K562 (cell line): ENCODE results near the gene DDX41. TPM values are rescaled to one million over a fixed set of nuclear protein-coding genes. Genes with fewer than 3 reads are reported as not detected.

Experiments used
- ATAC-seq: fragments of 200-7000 bp; cut with Tn5 transposase; 3 replicates; pipeline ENCODE4 v1.9.1; 2020; ENCODE audit warnings: moderate library complexity
- BruUV-seq: library from RNA; stranded (reverse); fragments of 400-500 nt; replicated peaks from 2 replicates; lab custom pipeline; 2021; lab: Mats Ljungman, UMichigan
- CTCF ChIA-PET: fragments of 300-600 bp; formaldehyde crosslinking; extraction: SDS; loops from one replicate; lab custom pipeline; 2021; ENCODE audit warnings: low intra/inter-chr PET ratio; lab: Yijun Ruan, JAX
- POLR2A ChIA-PET: fragments of 300-600, 350-650 bp; sonication (Branson Sonifier 250); formaldehyde crosslinking; extraction: SDS; loops from one replicate; lab custom pipeline; 2021; ENCODE audit warnings: antibody characterized with exemption, inconsistent platforms; lab: Yijun Ruan, JAX
- DNase-seq, 4 experiments: peaks; one replicate each; pipeline versions ENCODE4 v3.0.0 to v3.0.0-alpha.2; 2011 to 2018; ENCODE audit warnings: low spot score in 3 of 4, mixed read lengths in 3 of 4; ENCODE audit errors: extremely low read depth in 1 of 4
- FAIRE-seq: peaks from 2 replicates; lab custom pipeline; 2011; peaks lifted over from hg19 to GRCh38; lab: Jason Lieb, UNC
- H2AFZ ChIP-seq: 2 replicates; pipeline ENCODE4 v1.6.0; 2011; ENCODE audit warnings: low read depth, low read length, control low read depth, inconsistent platforms
- H3K27ac ChIP-seq: fragments of 200-600 bp; 3 replicates; pipeline ENCODE4 v1.8.0; 2011; ENCODE audit warnings: low read depth, mild to moderate bottlenecking, control low read depth, inconsistent platforms, low read length, moderate library complexity, mixed read lengths; ENCODE audit errors: extremely low read depth
- H3K27me3 ChIP-seq, 2 experiments: fragments of 300-600 bp in 1 of 2; 2 replicates in 1 of 2; 3 replicates in 1 of 2; pipeline versions ENCODE4 v1.6.0 to v1.8.0; 2011; ENCODE audit warnings: inconsistent platforms in 2 of 2, low read length in 2 of 2, mild to moderate bottlenecking in 1 of 2, mixed read lengths in 1 of 2, moderate library complexity in 1 of 2; ENCODE audit not compliant: control insufficient read depth in 2 of 2, insufficient read depth in 2 of 2
- H3K36me3 ChIP-seq: fragments of 300-600 bp; 3 replicates; pipeline ENCODE4 v1.8.0; 2011; ENCODE audit warnings: mild to moderate bottlenecking, low read length, inconsistent platforms; ENCODE audit not compliant: control insufficient read depth, insufficient read depth
- H3K4me1 ChIP-seq, 2 experiments: fragments of 200-600 bp in 1 of 2; replicated peaks in 1 of 2; 2 replicates in 1 of 2; 3 replicates in 1 of 2; pipeline versions ENCODE4 v1.5.1 to v1.8.0; 2011; ENCODE audit warnings: inconsistent platforms in 2 of 2, low read length in 2 of 2, mild to moderate bottlenecking in 1 of 2, mixed read lengths in 1 of 2, moderate library complexity in 1 of 2; ENCODE audit not compliant: control insufficient read depth in 2 of 2, insufficient read depth in 2 of 2
- H3K4me2 ChIP-seq: 2 replicates; pipeline ENCODE4 v1.6.1; 2011; ENCODE audit warnings: low read length, control low read depth, inconsistent platforms, mixed read lengths; ENCODE audit not compliant: insufficient read depth
- H3K4me3 ChIP-seq: fragments of 200-600 bp; sonication (generic), shearing (Covaris generic); 2 replicates; pipeline ENCODE4 v1.5.1; 2016; ENCODE audit warnings: control low read depth, inconsistent platforms
- H3K79me2 ChIP-seq: fragments of 200-600 bp; 3 replicates; pipeline ENCODE4 v1.8.0; 2011; ENCODE audit warnings: low read length, inconsistent platforms; ENCODE audit not compliant: control insufficient read depth, insufficient read depth
- H3K9ac ChIP-seq, 2 experiments: 2 replicates each; pipeline versions ENCODE4 v1.6.0 to v1.6.1; 2011; ENCODE audit warnings: low read depth in 2 of 2, low read length in 2 of 2, control low read depth in 1 of 2, inconsistent platforms in 1 of 2, mild to moderate bottlenecking in 1 of 2, mixed read lengths in 1 of 2; ENCODE audit not compliant: insufficient read depth in 1 of 2
- H3K9me1 ChIP-seq: one replicate; pipeline ENCODE4 v1.6.0; 2011; ENCODE audit warnings: inconsistent platforms, mild to moderate bottlenecking, low read length, moderate library complexity; ENCODE audit not compliant: control insufficient read depth, insufficient read depth
- H3K9me3 ChIP-seq: replicated peaks from 2 replicates; pipeline ENCODE4 v1.5.1; 2011; ENCODE audit warnings: low read depth, low read length, inconsistent platforms; ENCODE audit not compliant: control insufficient read depth, insufficient read depth
- H4K20me1 ChIP-seq: replicated peaks from 2 replicates; pipeline ENCODE4 v1.6.1; 2011; ENCODE audit warnings: low read length, inconsistent platforms, mixed read lengths; ENCODE audit not compliant: control insufficient read depth, insufficient read depth
- ETV5 ChIP-seq: sonication (generic); formaldehyde crosslinking; IDR thresholded peaks from 2 replicates; pipeline ENCODE4 v1.4.0; 2020; ENCODE audit warnings: low read depth, mild to moderate bottlenecking, missing genetic modification reagents
- FOXA3 ChIP-seq, 2 experiments: fragments of 450-650 bp in 1 of 2; sonication (generic) in 1 of 2; formaldehyde crosslinking; IDR thresholded peaks in 1 of 2; conservative IDR thresholded peaks in 1 of 2; 2 replicates each; pipeline versions ENCODE4 v1.4.0 to v1.8.0; 2020 to 2022; ENCODE audit warnings: mild to moderate bottlenecking in 2 of 2, missing genetic modification reagents in 1 of 2
- GABPB2 ChIP-seq: fragments of 250-450 bp; sonication (Bioruptor Pico); conservative IDR thresholded peaks from 2 replicates; pipeline ENCODE4 v1.5.1; 2021; ENCODE audit warnings: mild to moderate bottlenecking
- SP1 ChIP-seq: sonication (generic); formaldehyde crosslinking; IDR thresholded peaks from 2 replicates; pipeline ENCODE4 v1.8.1; 2022; ENCODE audit warnings: mild to moderate bottlenecking, missing genetic modification reagents
- TAF1 ChIP-seq: IDR thresholded peaks from 2 replicates; pipeline ENCODE4 v1.6.1; 2011; ENCODE audit warnings: mild to moderate bottlenecking, low read length, moderate library complexity; ENCODE audit not compliant: insufficient read depth, control insufficient read depth, severe bottlenecking; ENCODE audit errors: extremely low read depth
- TRIM28 ChIP-seq: fragments of 450-650 bp; IDR thresholded peaks from 2 replicates; pipeline ENCODE4 v1.6.1; 2017
- ZNF143 ChIP-seq: sonication (generic); formaldehyde crosslinking; IDR thresholded peaks from 2 replicates; pipeline ENCODE4 v1.9.0; 2022; ENCODE audit warnings: mild to moderate bottlenecking, missing genetic modification reagents
- ZNF436 ChIP-seq: fragments of 250-450, 450-650 bp; sonication (Bioruptor Pico); formaldehyde crosslinking; IDR thresholded peaks from 2 replicates; pipeline ENCODE4 v1.7.0; 2020; ENCODE audit warnings: mild to moderate bottlenecking
- WGBS: fragments of 100-300 bp; shearing (Covaris generic); methylation state at CpG from one replicate; pipeline ENCODE4 v1.1.6; 2016; ENCODE audit warnings: low coverage, mixed read lengths; ENCODE audit not compliant: insufficient coverage; ENCODE audit errors: missing lambda C conversion rate; 5-methylcytosine and 5-hydroxymethylcytosine counted together
- in situ Hi-C: fragments of 300-500 bp; cut with MboI; formaldehyde crosslinking; loops from 4 replicates; pipeline ENCODE4 v1.15.0; 2018; ENCODE audit warnings: inconsistent platforms, mixed read lengths
- intact Hi-C: fragments of 100-400 bp; cut with micrococcal nuclease; formaldehyde crosslinking; loops from 2 replicates; pipeline ENCODE4 v1.14.2; 2022
- polyA plus RNA-seq, 8 experiments: library from polyadenylated mRNA; depleted of rRNA in 4 of 8; stranded (reverse) in 5 of 8; unstranded in 3 of 8; fragments of >200 nt; fragmentation: Nextera tagmentation in 2 of 8; fragmentation: Illumina TruSeq in 1 of 8; extraction: Ambion mirVana in 2 of 8; extraction: Trizol in 1 of 8; gene quantifications; 2 replicates each; pipeline versions ENCODE4 v1.2.1 to v1.2.3, GENCODE V29; 2011 to 2014; ENCODE audit warnings: inconsistent platforms in 1 of 8, missing spikeins in 1 of 8
- total RNA-seq, 7 experiments: library from RNA; depleted of rRNA in 6 of 7; stranded (reverse); fragments of >200 nt in 6 of 7; fragmentation: Illumina TruSeq in 2 of 7; extraction: Trizol in 2 of 7; gene quantifications; 2 replicates each; pipeline versions ENCODE4 v1.2.1 to v1.2.3, GENCODE V29; 2011 to 2021; ENCODE audit warnings: low replicate concordance in 1 of 7
- TF ChIP-seq, protein P1 (sequence below): fragments of 250-450 bp; sonication (Bioruptor Pico); IDR thresholded peaks from 2 replicates; pipeline ENCODE4 v1.8.0; 2022; ENCODE audit warnings: moderate library complexity, mild to moderate bottlenecking, inconsistent platforms

The DDX41 gene
- total and polyA plus RNA-seq, 9 of the 15 experiments (the other 6 are each of a cell fraction or from before 2014, with no cell fraction given), result 38.2 to 284 (median 116) TPM

DNA sequence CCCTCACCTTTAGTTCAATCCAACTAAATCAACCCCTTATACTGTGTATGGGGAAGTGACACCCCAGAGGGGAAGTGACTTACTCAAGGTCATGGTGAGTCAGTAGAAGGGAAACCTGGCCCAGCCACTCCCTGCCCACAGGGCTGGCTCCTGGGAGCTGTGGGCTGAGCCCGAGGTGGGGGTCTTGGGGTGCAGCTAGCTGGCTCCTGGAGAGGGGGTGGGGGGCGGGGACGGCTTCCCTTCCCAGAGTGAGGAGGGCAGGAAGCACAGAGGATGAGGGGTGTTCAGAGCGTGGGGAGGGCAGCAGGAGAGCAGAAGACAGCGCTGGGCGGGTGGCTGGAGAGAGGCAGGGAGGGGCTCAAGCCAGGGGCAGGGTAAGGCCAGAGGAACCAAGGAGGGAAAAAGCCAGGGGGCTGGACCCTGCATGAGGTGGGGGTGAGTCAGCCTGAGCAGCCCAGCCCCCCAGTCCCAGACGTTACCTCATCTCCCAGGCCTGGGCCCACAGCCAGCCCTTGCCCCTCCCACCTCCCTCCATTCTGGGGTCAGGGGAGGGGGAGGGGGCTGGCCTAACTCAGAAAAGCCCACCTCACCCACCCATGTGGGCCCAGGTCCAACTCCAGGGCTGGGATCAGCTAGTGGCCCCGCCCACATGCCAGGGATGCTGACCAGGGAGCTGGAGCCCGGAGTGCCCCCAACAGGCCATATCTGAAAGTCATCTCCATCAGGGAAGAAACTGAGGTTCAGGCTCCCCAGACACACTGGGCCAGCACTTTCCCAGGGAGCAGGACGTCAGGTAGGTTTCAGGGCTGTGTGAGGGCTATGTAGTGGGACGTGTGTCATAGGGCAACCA, 22.2 kb downstream of the DDX41 start (continued):
- TF ChIP-seq TAF1, result peak; percentile 7
- TF ChIP-seq ZNF436, result no peak
- no peak for TF ChIP-seq FOXA3 (CRISPR knock-in tag; conservative IDR thresholded peaks at IDR 0.05 in 1 of 2, IDR thresholded peaks at IDR 0.05 in 1 of 2)
- TF ChIP-seq, protein P1, sequence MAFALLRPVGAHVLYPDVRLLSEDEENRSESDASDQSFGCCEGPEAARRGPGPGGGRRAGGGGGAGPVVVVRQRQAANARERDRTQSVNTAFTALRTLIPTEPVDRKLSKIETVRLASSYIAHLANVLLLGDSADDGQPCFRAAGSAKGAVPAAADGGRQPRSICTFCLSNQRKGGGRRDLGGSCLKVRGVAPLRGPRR (CRISPR knock-in tag), result no peak

DNA sequence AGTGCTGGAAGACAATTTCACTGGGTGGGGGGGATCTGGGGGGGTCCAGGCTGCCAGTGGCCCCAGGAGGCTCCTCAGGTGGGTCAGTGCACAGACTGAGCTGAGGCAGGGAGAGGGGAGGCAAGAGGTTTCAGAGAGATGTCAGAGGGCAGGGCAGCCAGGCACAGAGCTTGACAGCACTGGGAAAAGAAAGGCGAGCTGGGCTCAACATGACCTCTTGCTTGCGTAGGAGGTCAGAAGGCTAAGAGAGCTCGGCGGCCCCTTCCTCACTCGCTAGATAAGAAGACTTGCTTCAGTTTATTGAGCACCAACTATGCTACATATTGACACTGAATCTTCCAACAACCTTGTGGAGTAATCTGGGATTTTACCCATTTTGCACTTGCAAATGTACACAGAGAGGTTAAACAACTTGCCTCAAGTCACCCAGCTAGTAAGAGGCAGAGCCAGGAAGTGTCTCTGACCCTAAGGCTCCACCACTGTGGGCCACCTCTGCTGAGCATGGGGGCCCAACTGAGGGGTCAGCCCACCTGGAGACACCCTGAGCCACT, 22.9 kb downstream of the DDX41 start:
- in situ Hi-C loops, result no loop called here
- intact Hi-C loops, result no loop called here
- Histone ChIP-seq H3K4me2 (peak overlapping the region; percentile 52), H2AFZ (no peak overlapping the region), H3K9me3 (no peaks in the 10 kb centered on the region), H3K4me1 (peaks cover 49 to 95% of the 10 kb centered on the region in 2 experiments), H3K36me3 (peaks cover 65% of the 10 kb centered on the region; the same call in 2 of the 3 replicates), H3K79me2 (peaks cover 51% of the 10 kb centered on the region), H3K9ac (peak overlapping the region; percentile 68 to 98), H3K9me1 (no peaks in the 10 kb centered on the region), H4K20me1 (peaks cover 3% of the 10 kb centered on the region; the same call in 1 of the 2 replicates), H3K4me3 (no peak overlapping the region), H3K27ac (peak overlapping the region; percentile 95), H3K27me3 (no peaks in the 10 kb centered on the region)
- 50% methylated on average over 5 of the region's 5 CpGs for WGBS
- POLR2A ChIA-PET, result interaction anchor here (0.5 to 4.0 kb wide), 15 partner anchors 9 to 523 kb away, joined by 3 to 21 read pairs (median 4); partner anchors contain the start of gene DOK3
- no peak for ATAC-seq
- CTCF ChIA-PET, result no interaction called here
- FAIRE-seq, result no peak
- no TSS peak for BruUV-seq
- no peak for DNase-seq
- TF ChIP-seq GABPB2 (CRISPR knock-in tag) (0 out of 2 replicates have a peak, but pooled peaks have one; percentile 22), ETV5 (CRISPR knock-in tag) (peak; percentile 40; the same call in 1 of the 2 replicates), SP1 (CRISPR knock-in tag) (0 out of 2 replicates have a peak, but pooled peaks have one; percentile 25), ZNF143 (CRISPR knock-in tag) (no peak), TRIM28 (no peak)
